Muscle layer of colon (tissue), 2 donors: Measurements from ENCODE around the gene PTPRC.

Source experiments
- H3K27ac ChIP-seq: one replicate; pipeline ENCODE4 v1.7.0; 2013; ENCODE audit warnings: low read depth, mild to moderate bottlenecking, low read length, moderate library complexity
- H3K27me3 ChIP-seq, 2 donors: one replicate each; pipeline ENCODE4 v1.7.0; 2013; ENCODE audit warnings: low read length in 2 of 2, mild to moderate bottlenecking in 2 of 2; ENCODE audit not compliant: insufficient read depth in 2 of 2, control insufficient read depth in 1 of 2
- H3K36me3 ChIP-seq: one replicate; pipeline ENCODE4 v1.7.0; 2013; ENCODE audit warnings: mild to moderate bottlenecking, low read length; ENCODE audit not compliant: insufficient read depth
- H3K4me1 ChIP-seq: one replicate; pipeline ENCODE4 v1.7.0; 2013; ENCODE audit warnings: mild to moderate bottlenecking, low read length; ENCODE audit not compliant: insufficient read depth
- H3K4me3 ChIP-seq, 2 donors: one replicate each; pipeline ENCODE4 v1.7.0; 2013; ENCODE audit warnings: low read length in 2 of 2, low read depth in 1 of 2, mild to moderate bottlenecking in 1 of 2, moderate library complexity in 1 of 2
- H3K9ac ChIP-seq: one replicate; pipeline ENCODE4 v1.7.0; 2013; ENCODE audit warnings: low read length
- H3K9me3 ChIP-seq: one replicate; pipeline ENCODE4 v1.7.0; 2013; ENCODE audit warnings: mild to moderate bottlenecking, low read length
- donor health status: abdominal sarcoma.
- donor health status: Adenocarcinoma of cecum.

Gene PTPRC

DNA sequence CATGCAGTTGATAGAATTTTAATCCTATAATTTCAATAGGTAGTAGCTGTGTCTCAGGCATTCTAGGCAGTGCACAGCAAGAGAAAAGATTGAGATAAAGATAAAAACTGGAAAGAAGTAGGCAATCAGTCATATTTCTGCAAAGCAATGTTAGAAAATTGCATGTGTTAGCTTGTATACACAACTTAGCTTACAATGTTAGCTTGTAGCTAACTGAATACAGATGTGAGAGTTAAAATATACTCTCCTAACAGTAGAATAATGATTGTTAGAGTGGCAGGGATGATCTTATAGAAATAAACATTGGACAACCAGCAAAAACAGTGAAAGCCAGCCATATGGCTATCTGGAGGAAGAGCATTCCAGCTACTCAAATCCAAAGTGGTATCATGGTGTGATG lies 29.0 kb downstream of the PTPRC start:
- Histone ChIP-seq H3K4me3 (no peak overlapping the region), H3K27ac (no peak overlapping the region), H3K27me3 (no peaks in the 10 kb centered on the region), H3K9ac (no peak overlapping the region), H3K36me3 (no peaks in the 10 kb centered on the region), H3K4me1 (no peaks in the 10 kb centered on the region), H3K9me3 (no peaks in the 10 kb centered on the region)

DNA sequence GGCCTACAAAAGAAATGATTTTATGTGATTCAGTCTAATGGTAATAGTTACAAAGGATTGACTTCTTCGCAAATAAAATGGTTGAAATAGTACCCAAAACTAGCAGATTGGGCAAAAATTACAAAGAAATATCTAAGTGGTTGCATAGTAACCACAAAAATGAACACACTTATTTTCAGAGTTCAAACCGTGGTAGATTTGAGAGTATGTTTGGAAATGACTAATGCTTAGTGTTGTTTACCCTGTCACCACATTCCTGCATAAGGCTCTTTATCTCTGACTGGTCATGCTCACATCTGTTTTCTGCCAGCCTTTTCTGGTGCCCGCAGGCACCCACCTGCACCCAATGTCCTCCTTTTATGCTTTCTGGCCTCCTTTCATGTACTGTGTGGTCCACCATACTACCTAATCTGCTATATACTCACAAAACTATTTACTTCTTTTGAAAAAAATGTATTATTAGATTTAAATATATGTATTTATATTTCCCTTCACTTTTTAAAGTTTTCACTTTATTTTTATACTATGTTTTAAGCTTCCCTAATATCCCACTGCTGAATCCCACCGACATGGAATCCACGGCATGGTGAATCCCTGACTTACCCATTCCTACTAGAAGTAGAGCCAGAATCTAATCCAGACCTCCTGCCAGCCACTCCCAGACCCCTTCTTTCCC lies 30.3 kb downstream of the PTPRC start:
- no peak overlapping the region for H3K27ac ChIP-seq
- H3K27me3 ChIP-seq: no peaks in the 10 kb centered on the region
- no peaks in the 10 kb centered on the region for H3K36me3 ChIP-seq
- no peak overlapping the region for H3K9ac ChIP-seq
- H3K4me3 ChIP-seq: no peak overlapping the region
- H3K9me3 ChIP-seq: no peaks in the 10 kb centered on the region
- no peaks in the 10 kb centered on the region for H3K4me1 ChIP-seq

DNA sequence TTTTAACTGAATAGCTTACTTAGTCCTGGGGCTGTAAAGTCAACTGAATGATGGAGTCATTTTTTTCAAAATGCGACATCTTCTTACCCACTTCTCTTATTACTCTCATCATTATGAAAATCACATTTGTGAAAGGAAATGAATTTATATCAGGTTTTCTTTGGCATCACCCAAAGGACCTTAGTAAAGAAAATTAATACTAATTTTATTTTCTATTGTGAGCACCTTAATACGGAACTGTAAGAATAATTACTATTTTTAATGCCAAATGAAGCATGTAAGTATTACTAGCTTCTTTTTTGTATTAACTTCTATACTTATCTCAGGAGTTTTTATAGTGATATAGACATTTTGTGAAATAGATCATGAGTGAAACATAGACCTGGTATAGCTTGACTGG lies 30.9 kb downstream of the PTPRC start:
- Histone ChIP-seq H3K4me1 (no peaks in the 10 kb centered on the region), H3K36me3 (no peaks in the 10 kb centered on the region), H3K27me3 (no peaks in the 10 kb centered on the region), H3K27ac (no peak overlapping the region), H3K9me3 (no peaks in the 10 kb centered on the region), H3K4me3 (no peak overlapping the region), H3K9ac (no peak overlapping the region)

DNA sequence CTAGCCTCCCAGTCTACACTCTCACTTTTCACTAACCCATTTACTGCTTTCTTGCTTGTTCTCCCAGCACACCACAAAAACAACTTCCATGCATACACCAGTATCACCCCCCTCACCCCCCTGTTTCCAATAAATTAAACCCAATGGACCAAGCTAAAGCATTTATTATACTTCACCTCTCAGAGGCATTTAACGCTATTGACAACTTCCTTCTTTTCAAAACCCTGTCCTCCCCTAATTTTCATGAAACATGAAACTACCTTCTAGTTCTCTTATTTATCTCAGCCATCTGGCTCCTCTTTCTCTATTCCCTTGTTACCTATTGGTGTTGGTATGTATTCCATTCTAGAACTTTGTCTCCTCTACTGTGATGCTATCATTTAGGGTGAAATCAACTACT lies 32.3 kb downstream of the PTPRC start:
- no peaks in the 10 kb centered on the region for H3K9me3 ChIP-seq
- no peak overlapping the region for H3K9ac ChIP-seq
- H3K4me3 ChIP-seq: no peak overlapping the region
- H3K27ac ChIP-seq: no peak overlapping the region
- no peaks in the 10 kb centered on the region for H3K27me3 ChIP-seq
- no peaks in the 10 kb centered on the region for H3K36me3 ChIP-seq
- H3K4me1 ChIP-seq: no peaks in the 10 kb centered on the region

DNA sequence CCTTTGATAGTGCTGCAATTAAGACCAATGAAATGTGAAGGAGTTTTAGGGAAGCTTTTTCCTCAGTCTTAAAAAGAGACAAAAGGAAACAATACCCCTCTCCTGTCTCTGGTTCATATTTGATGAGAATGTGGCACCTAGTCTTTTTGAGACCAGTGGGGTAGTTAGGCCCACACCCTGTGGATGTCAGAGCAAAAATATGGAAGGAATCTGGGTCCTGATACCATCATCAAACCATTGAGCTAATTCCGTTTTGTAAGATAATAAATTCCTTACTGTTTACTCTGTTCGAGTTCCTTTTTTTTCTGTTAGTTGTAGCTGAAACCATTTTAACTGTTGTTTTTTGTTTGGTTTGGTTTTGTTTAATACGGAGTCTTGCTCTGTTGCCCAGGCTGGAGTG lies 33.3 kb downstream of the PTPRC start:
- H3K4me1 ChIP-seq: no peaks in the 10 kb centered on the region
- no peaks in the 10 kb centered on the region for H3K27me3 ChIP-seq
- H3K9me3 ChIP-seq: no peaks in the 10 kb centered on the region

DNA sequence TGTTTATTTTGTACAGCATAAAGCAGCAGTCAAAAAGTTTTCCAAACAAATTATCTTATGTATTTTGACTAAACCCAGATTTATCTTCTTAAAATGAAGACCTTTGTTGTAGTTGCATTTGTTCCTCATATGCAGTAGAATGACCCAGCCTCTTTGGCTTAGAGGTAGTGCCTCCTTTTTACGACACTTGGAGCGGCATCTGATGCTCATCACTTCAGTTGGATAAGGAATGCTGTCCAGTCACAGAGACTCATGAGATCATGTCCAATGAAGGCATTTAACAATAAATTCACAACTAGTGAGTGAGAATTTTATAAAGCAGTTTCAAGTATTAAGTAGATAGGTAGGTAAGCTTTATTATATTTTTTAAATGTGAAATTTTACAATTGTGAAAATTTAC lies 35.2 kb downstream of the PTPRC start:
- H3K9ac ChIP-seq: no peak overlapping the region
- no peak overlapping the region for H3K27ac ChIP-seq
- H3K4me1 ChIP-seq: no peaks in the 10 kb centered on the region
- H3K4me3 ChIP-seq: no peak overlapping the region
- no peaks in the 10 kb centered on the region for H3K27me3 ChIP-seq
- H3K36me3 ChIP-seq: no peaks in the 10 kb centered on the region
- H3K9me3 ChIP-seq: no peaks in the 10 kb centered on the region

More for the DNA sequence above, 33.3 kb downstream of the PTPRC start:
- H3K4me3 ChIP-seq: no peak overlapping the region
- H3K9ac ChIP-seq: no peak overlapping the region
- no peaks in the 10 kb centered on the region for H3K36me3 ChIP-seq
- H3K27ac ChIP-seq: no peak overlapping the region

DNA sequence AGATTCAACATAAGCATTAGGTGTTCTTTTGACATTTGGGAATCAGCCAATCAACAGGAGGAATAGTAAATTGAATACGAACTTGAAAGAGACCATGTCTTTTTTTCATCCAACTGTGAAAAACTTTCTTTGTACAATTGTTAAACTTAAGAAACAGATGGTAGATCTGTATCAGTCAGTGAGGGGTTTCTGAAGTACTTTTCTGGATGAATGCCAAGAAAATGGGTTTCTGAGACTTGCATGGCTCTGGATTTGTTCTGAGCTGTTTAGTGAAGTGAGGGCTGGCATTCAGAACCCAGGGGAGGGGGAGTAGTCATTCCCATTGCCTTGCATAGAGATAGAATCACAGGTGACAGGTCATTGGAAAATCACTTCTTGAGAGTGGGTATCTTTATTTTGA lies 37.4 kb downstream of the PTPRC start:
- Histone ChIP-seq H3K27ac (no peak overlapping the region), H3K4me3 (no peak overlapping the region), H3K27me3 (no peaks in the 10 kb centered on the region), H3K36me3 (no peaks in the 10 kb centered on the region), H3K4me1 (no peaks in the 10 kb centered on the region), H3K9ac (no peak overlapping the region), H3K9me3 (no peaks in the 10 kb centered on the region)

DNA sequence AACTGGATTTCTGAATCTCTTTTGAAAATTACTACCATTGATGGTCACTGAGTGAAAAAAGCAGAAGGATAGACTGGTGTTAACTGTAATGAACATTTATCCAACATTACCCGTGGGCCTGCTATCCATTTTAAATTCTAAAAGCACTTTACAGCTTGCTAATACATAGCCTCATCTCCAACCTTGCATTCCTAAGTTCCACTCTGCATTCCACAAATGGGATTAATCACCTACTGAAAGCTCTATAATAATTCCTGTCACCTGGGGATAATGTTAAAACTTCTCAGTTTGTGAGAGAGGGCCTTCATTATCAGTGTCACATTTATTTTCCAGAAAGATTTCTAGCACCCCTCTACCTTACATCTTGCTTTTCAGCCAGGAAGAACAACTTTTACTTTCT lies 38.2 kb downstream of the PTPRC start:
- no peaks in the 10 kb centered on the region for H3K27me3 ChIP-seq
- no peaks in the 10 kb centered on the region for H3K9me3 ChIP-seq
- no peak overlapping the region for H3K4me3 ChIP-seq
- H3K4me1 ChIP-seq: no peaks in the 10 kb centered on the region
- H3K27ac ChIP-seq: no peak overlapping the region
- no peak overlapping the region for H3K9ac ChIP-seq
- no peaks in the 10 kb centered on the region for H3K36me3 ChIP-seq

DNA sequence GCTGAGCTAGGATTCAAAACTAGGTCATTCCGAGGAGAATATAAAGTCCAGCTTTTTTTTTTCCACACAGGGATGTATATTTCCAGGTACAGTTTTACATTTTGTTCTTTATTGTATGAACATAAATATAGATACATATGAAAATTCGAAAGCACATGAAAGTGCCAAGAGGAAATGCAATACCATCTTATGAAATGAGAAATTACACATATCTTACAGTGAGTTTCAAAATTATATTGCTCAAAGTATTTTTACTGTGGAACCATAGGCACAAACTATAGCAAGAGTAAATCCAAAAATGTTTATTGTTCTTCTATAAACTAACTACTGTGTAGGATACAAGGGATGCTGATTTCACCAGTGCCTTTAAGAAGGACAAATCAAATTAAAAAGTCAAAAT lies 39.0 kb downstream of the PTPRC start:
- no peaks in the 10 kb centered on the region for H3K9me3 ChIP-seq
- H3K4me3 ChIP-seq: no peak overlapping the region
- H3K27ac ChIP-seq: no peak overlapping the region
- H3K4me1 ChIP-seq: no peaks in the 10 kb centered on the region
- H3K36me3 ChIP-seq: no peaks in the 10 kb centered on the region
- no peaks in the 10 kb centered on the region for H3K27me3 ChIP-seq
- no peak overlapping the region for H3K9ac ChIP-seq

DNA sequence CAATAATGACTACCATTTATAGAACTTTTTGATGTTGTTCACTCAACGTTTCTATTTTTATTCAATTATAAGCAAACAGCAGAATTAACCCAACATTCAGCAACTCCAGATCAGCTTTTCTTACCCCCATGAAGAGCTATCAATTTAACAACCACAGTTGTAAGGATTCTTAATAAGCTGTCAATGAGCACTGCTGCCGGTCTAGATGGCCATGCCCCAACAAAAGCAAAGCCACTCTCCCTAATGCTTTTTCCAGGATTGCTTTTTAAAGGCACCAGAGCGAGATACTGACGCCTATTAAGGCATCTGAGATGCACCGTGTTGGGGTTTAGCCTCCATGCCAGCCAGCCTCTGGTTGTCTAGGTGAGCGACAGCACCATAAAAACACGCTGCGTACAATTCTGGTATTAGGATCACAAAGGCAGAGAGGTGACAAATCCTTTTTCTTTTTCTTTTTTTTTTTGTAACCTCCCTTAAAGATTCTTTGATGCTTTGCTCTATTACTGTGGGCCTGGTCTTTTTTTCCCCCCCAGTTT lies 39.5 kb downstream of the PTPRC start:
- Histone ChIP-seq H3K27ac (no peak overlapping the region), H3K4me1 (no peaks in the 10 kb centered on the region), H3K27me3 (no peaks in the 10 kb centered on the region), H3K9ac (no peak overlapping the region), H3K4me3 (no peak overlapping the region), H3K9me3 (no peaks in the 10 kb centered on the region), H3K36me3 (no peaks in the 10 kb centered on the region)

DNA sequence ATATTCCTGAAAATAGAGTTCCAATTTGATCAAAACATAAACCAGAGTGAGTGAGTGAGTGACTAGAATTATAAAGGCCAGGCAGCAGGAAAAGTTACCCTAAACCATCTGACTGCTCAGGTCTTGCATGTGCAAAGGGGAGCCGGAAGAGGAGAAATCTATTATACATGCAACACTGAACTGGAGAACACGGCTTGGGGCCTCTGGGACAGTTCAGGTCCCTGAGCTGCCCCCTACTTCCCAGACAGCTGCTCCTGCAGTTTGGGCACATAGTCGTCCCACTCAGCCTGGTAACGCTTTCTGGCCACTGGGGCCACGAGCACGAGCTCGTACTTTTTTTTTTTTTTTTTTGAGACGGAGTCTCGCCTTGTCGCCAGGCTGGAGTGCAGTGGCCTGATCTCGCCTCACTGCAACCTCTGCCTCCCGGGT lies 40.1 kb downstream of the PTPRC start:
- Histone ChIP-seq H3K36me3 (no peaks in the 10 kb centered on the region), H3K27me3 (no peaks in the 10 kb centered on the region), H3K9ac (no peak overlapping the region), H3K27ac (no peak overlapping the region), H3K4me1 (no peaks in the 10 kb centered on the region), H3K4me3 (no peak overlapping the region), H3K9me3 (no peaks in the 10 kb centered on the region)

DNA sequence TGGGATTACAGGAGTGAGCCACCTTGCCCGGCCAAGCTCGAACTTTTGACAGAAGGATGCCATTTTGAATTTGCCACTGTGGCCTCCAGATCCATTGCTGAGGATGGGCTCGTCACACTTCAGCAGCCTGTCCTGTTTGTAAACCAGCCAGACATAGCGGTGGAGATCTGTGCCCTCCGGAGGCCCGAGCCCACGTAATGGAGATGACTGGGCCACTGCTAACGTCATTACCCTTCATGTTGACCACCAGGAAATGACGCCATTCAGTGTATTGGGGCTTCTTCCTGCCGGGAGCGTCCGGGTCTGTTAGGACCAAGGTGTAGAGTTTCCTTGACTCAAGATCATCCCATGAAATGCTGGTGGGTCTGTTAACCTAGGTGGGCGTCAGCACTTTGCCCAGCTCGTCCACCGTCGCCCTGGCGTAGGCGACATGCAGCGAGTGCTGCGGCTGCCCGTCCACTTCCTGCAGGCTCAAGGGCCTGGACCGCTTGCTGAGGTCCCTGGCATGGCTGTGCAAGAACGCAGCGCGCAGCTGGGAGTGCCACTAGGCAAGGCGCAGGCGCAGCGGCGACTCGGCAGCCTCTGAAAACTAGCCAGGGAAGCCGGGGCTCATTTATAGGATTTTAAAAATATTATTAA lies 40.8 kb downstream of the PTPRC start:
- no peaks in the 10 kb centered on the region for H3K27me3 ChIP-seq
- H3K27ac ChIP-seq: no peak overlapping the region
- H3K36me3 ChIP-seq: no peaks in the 10 kb centered on the region
- no peaks in the 10 kb centered on the region for H3K9me3 ChIP-seq
- H3K9ac ChIP-seq: no peak overlapping the region
- no peak overlapping the region for H3K4me3 ChIP-seq
- H3K4me1 ChIP-seq: no peaks in the 10 kb centered on the region
